Airway epithelial cell (primary cell): ENCODE data around the gene BICDL1. TPM values are rescaled to one million over a fixed set of nuclear protein-coding genes. Genes with fewer than 3 reads are reported as not detected.

Experiments used
- total RNA-seq: library from RNA; depleted of rRNA; stranded (reverse); fragments of >200 nt; gene quantifications from 2 replicates; pipeline ENCODE4 v1.2.3, GENCODE V29; 2015

BICDL1 gene, protein sequence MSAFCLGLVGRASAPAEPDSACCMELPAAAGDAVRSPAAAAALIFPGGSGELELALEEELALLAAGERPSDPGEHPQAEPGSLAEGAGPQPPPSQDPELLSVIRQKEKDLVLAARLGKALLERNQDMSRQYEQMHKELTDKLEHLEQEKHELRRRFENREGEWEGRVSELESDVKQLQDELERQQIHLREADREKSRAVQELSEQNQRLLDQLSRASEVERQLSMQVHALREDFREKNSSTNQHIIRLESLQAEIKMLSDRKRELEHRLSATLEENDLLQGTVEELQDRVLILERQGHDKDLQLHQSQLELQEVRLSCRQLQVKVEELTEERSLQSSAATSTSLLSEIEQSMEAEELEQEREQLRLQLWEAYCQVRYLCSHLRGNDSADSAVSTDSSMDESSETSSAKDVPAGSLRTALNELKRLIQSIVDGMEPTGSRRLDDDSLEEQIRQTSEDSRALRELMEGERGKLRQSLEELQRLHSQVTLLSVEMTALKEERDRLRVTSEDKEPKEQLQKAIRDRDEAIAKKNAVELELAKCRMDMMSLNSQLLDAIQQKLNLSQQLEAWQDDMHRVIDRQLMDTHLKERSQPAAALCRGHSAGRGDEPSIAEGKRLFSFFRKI
- 7.8 and 9.4 TPM in 2 replicates for total RNA-seq

DNA sequence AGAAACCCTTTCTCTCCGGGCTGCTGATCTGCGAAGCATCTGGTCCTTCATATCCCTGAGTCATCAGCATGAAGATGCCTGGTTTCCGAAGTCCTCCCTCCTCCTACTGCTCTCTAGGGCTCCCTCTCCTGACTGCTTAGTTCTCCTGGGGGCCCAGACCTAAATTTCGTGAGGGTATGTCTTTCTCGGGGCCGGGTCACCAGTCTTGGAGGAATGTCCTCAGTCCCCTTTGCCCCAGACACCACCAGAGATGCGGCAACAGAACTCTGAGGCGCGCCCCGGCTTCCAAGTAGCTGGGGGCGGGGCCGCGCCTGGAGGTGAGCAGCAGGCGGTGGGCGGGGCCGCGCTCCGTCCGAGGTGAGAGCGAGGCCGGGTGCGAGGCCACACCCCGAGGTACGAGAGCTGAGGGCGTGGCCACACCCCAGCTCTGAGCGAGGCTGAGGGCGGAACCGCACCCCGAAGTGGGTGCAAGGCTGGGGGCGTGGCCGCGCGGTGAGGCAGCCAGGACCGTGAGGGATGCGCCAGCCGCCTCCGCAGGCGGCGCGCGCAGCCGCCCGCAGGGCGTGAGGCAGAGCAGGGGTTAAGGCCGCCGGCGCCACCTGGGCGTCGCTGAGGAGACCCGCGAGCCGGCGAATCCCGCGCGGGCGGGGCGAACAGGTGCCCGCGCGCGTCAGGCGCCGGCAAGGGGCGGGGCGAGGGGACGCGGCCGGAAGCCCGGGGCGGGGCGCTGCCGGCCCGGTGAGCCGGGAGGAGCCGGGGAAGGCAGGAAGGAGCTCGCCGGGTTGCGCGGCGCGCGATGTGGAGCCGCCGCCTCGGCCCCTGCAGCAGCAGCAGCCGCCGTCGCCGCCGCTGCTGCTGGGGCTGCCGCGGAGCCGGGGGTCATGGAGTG is at the start of gene BICDL1:
Gene BICDL1 (plus strand): TSS at position 765 of the 889 bp plus-strand sequence. CDS start 633 bp downstream, outside the sequence.

DNA sequence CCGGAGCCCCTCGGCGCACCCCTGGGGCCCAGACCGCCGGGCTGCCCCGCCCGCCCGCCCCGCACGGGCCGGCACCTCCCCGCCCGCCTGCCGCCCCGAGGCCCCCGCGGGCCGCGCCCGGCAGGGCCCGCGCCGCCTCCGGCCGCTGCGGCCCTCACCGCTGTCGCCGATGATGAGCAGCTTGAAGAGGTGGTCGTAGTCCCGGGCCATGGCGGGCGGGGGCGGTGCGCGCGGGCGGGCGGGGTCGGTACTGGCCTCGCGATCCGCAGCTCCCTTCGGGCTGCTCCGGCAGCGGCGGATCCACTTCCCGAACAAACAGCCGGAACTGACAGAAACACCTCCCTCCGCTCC is 127.4 kb downstream of the BICDL1 start, which contains the start of gene RAB35:
Gene RAB35 (minus strand): TSS at position 313 of the 351 bp plus-strand sequence. CDS start 103 bp downstream, at position 210.

Other genes with a start within 250 kb of the BICDL1 start
- 12.4 and 19.7 TPM in 2 replicates for gene CIT, start 111.9 kb upstream of the BICDL1 start, total RNA-seq
- gene RAB35, start 127.5 kb downstream of the BICDL1 start, total RNA-seq: 20.8 and 27.3 TPM in 2 replicates
- gene GCN1, start 205.5 kb downstream of the BICDL1 start, total RNA-seq: 60.8 and 79.6 TPM in 2 replicates
- 3,668 and 4,655 TPM in 2 replicates for gene RPLP0, start 211.9 kb downstream of the BICDL1 start, total RNA-seq